T-helper 2 cell treated with Interferon-gamma antibody and Interleukin-4, amounts not matched to agents 100 ng/mL and 5 ng/mL, for 36 hours (primary cell): ENCODE data around the gene PANK4. TPM values are rescaled to one million over a fixed set of nuclear protein-coding genes. Genes with fewer than 3 reads are reported as not detected.
"Not testable (repeated sequence)": the region's sequence is repeated elsewhere in the genome, so short reads cannot be mapped to it uniquely, and the experiment has no call there.

Experiments
- intact Hi-C: fragments of 100-400 bp; cut with micrococcal nuclease; formaldehyde crosslinking; loops from one replicate; pipeline ENCODE4 v1.15.1; 2023
- total RNA-seq: library from RNA; stranded (reverse); gene quantifications from 2 replicates; pipeline ENCODE4 v1.2.3, GENCODE V29; 2022

The PANK4 gene
- total RNA-seq, 1 donor from 2014 or later, result 61.2 TPM

DNA sequence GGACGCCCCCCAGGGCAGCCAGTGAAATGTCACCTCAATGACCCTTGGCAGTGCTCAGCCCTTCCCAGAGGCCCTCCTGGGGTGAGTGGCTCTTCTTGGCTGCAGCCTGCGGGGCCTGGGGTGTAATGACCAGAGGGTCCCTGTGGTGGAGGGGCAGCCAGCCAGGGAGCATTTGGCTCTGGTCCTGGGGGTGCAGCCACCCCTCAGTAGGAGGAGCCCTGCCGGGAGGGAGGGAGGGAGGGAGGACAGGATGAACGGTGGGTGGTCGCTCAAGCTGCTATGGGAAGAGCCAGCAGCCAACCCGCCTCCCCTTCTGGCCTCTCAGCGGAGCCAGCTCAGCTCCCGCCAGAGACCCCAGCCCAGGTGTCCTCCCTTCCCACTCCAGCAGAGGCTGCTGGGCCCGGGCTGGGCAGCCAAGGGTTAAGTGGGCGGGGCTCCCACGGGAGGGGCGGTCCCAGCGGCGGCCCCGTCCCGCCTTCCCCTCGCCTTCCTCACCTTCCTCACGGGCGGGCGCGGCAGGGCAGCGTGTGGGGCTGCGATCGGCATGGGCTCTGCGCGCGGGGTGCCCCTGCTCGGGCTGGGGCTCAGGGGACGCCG is 59.3 kb downstream of the PANK4 start:
- intact Hi-C loops, result no loop called here

DNA sequence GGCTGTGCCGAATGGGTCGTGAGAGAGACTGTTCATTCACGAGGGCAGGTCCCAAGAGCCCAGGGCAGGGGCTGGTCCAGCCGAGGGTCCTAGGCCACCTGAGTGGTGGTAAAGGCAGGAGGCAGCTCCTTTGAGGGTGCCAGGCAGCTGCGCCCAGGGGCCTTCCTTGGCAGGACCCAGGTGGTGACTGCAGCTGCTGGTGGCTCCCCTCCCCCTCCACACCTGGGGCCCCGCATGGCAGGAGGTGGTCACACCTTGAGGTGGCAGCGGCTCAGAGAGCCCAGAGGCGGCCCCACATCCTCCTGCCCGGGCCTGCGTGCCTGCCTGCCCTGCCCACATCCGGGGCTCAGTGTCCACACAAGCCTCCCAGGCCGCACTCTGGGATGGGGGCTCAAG is 60.1 kb downstream of the PANK4 start:
- intact Hi-C loops, result no loop called here

- intact Hi-C loops, result no loop called here
Measured at GRCh38 chr1:2465371-2466269, 60.8 kb downstream of the PANK4 start.

- intact Hi-C loops, result no loop called here
Measured at GRCh38 chr1:2463396-2463795, 63.0 kb downstream of the PANK4 start.

GRCh38 chr1:2462819-2463218 is 63.6 kb downstream of the PANK4 start:
- intact Hi-C loops, result no loop called here

GRCh38 chr1:2460996-2461751 is 65.2 kb downstream of the PANK4 start:
- intact Hi-C loops, result no loop called here

DNA sequence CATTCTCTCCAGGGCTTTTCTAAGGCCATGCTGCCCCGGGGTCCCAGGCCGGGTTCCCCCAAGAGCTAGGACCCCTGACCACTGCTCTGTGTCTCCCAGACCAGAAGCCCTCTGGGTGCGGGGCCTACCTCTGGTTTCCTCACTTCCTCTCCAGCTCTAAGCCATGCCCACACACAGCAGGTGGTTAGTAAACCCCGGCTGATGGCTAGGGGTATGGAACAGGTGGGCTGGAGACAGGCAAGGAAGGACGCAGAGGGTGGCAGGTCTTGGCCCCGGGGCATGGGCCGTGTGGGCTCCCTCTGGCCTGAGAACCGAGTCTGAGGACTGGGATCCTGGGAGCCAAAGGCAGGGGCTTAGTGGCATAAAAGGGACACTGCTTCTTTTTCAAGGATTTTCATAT is 66.2 kb downstream of the PANK4 start:
- intact Hi-C loops, result no loop called here

GRCh38 chr1:2459757-2460156 is 66.6 kb downstream of the PANK4 start:
- intact Hi-C loops, result no loop called here

DNA sequence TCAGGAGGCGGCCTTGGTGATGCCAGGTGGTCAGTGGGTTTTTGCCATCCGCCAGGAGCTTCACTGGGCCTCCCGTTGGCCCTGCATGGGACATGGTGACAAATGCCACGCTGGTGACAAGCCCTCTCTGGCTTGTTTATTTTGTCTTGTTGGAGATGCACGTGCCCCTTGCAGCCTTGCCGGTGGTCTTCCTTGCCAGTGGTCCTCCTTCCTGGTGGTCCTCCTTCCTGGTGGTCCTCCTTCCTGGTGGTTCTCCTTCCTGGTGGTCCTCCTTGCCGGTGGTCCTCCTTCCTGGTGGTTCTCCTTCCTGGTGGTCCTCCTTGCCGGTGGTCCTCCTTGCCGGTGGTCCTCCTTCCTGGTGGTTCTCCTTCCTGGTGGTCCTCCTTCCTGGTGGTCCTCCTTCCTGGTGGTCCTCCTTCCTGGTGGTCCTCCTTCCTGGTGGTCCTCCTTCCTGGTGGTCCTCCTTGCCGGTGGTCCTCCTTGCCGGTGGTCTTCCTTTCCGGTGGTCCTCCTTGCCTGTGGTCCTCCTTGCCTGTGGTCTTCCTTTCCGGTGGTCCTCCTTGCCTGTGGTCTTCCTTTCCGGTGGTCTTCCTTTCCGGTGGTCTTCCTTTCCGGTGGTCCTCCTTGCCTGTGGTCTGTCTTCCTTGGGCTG is 67.2 kb downstream of the PANK4 start:
- intact Hi-C loops, result not testable (repeated sequence)

GRCh38 chr1:2458687-2459086 is 67.7 kb downstream of the PANK4 start:
- intact Hi-C loops, result no loop called here

Other genes starting within 250 kb of the PANK4 start
- gene MORN1, start 135.0 kb downstream of the PANK4 start, total RNA-seq, result 7.6 and 9.1 TPM in 2 replicates
- gene RER1, start 134.8 kb downstream of the PANK4 start, total RNA-seq, result 141 and 146 TPM in 2 replicates
- gene PEX10, start 114.0 kb downstream of the PANK4 start, total RNA-seq, result 12.6 and 13.0 TPM in 2 replicates
- gene PLCH2, start 50.3 kb downstream of the PANK4 start, total RNA-seq, result 7.3 and 8.0 TPM in 2 replicates
- gene HES5, start 3.7 kb upstream of the PANK4 start, total RNA-seq, result not detected in 2 replicates
- gene TNFRSF14, start 29.8 kb upstream of the PANK4 start, total RNA-seq, result 157 and 158 TPM in 2 replicates
- 22.5 and 23.5 TPM in 2 replicates for gene PRXL2B, start 60.2 kb upstream of the PANK4 start, total RNA-seq
- 0.95 and 1.2 TPM in 2 replicates for gene MMEL1, start 106.4 kb upstream of the PANK4 start, total RNA-seq